ENCODE measurements around the gene UGT1A9. TPM values are rescaled to one million over a fixed set of nuclear protein-coding genes. Genes with fewer than 3 reads are reported as not detected.

UGT1A9 gene
- total and polyA plus RNA-seq, 2 of the 4 experiments (the other 2 are of a cell fraction): not detected

- no peak overlapping the region for H4K5ac ChIP-seq (ENCODE audit: low read depth, low read length)
- intact Hi-C loops (cut with micrococcal nuclease) (no loop called here), in situ Hi-C loops (cut with MboI; ENCODE audit: low sequenced_read_pairs) (no loop called here), dilution Hi-C loops (cut with HindIII; ENCODE audit: low sequenced_read_pairs, unreplicated experiment) (no loop called here)
- H3K36me3 ChIP-seq (ENCODE audit: control insufficient read depth, insufficient read depth, low read length): no peaks in the 10 kb centered on the region
- no peak overlapping the region for H3K4ac ChIP-seq (ENCODE audit: low read depth, low read length)
- no peak overlapping the region for H2BK20ac ChIP-seq (ENCODE audit: low read depth, low read length)
- ChIA-PET POLR2A (ENCODE audit: unreplicated experiment) (no interaction called here), CTCF (no interaction called here)
- H3K4me1 ChIP-seq (ENCODE audit: control insufficient read depth, insufficient read depth, low read length): no peaks in the 10 kb centered on the region
- H2BK15ac ChIP-seq (ENCODE audit: low read depth, low read length): no peak overlapping the region
- H2AFZ ChIP-seq (replicated peaks; ENCODE audit: low read length, poor library complexity): no peak overlapping the region
- H3K56ac ChIP-seq (ENCODE audit: extremely low read depth, insufficient read depth, low read length): no peak overlapping the region
- no peak overlapping the region for H3K14ac ChIP-seq (replicated peaks; ENCODE audit: low read depth, low read length)
- no peak for ATAC-seq (ENCODE audit: low read depth)
- H3K79me1 ChIP-seq (ENCODE audit: low read depth in 1 of 2, low read length in 2 of 2): no peaks in the 10 kb centered on the region
- H3K9me3 ChIP-seq (ENCODE audit: control insufficient read depth, insufficient read depth, low read length): no peaks in the 10 kb centered on the region
- H3K23ac ChIP-seq (ENCODE audit: low read depth, low read length): no peak overlapping the region
- no peak overlapping the region for H2BK120ac ChIP-seq (ENCODE audit: low read depth, low read length)
- WGBS, 2 experiments (ENCODE audit: extremely low coverage in 2 of 2, insufficient read length in 1 of 2): no CpG with 5 or more reads among the region's 2 CpGs
- no peak overlapping the region for H3K18ac ChIP-seq (ENCODE audit: low read depth, low read length)
- no peak overlapping the region for H2AK9ac ChIP-seq (replicated peaks; ENCODE audit: low read depth, low read length, poor library complexity)
- H3K9ac ChIP-seq (ENCODE audit: low read depth, low read length): no peak overlapping the region
- no peaks in the 10 kb centered on the region; the same call in 1 of the 2 replicates for H3K27me3 ChIP-seq (ENCODE audit: control insufficient read depth, insufficient read depth, low read length)
- H3K4me3 ChIP-seq (ENCODE audit: insufficient read depth, low read depth, low read length): no peak overlapping the region
- H3K4me2 ChIP-seq (ENCODE audit: low read depth, low read length): no peak overlapping the region
- no peak overlapping the region for H4K91ac ChIP-seq (ENCODE audit: insufficient read depth, low read depth, low read length)
- no TSS peak for BruUV-seq (replicated peaks)
- DNase-seq: no peak
- no peaks in the 10 kb centered on the region for H3K9me1 ChIP-seq (ENCODE audit: insufficient read depth, low read length)
- TF ChIP-seq NFE2L2 (IDR thresholded peaks at IDR 0.05; ENCODE audit: low read depth, low read length) (no peak), POLR2A (IDR thresholded peaks at IDR 0.05; ENCODE audit: low read depth, low read length) (no peak), MAFK (IDR thresholded peaks at IDR 0.05; ENCODE audit: low read depth, low read length) (no peak), MAZ (IDR thresholded peaks at IDR 0.05; ENCODE audit: borderline replicate concordance, low read depth, low read length) (no peak), CTCF (conservative IDR thresholded peaks at IDR 0.05; ENCODE audit: low read depth, low read length) (no peak), BHLHE40 (IDR thresholded peaks at IDR 0.05; ENCODE audit: low read depth, low read length) (no peak), SMC3 (IDR thresholded peaks at IDR 0.05; ENCODE audit: low read depth, low read length) (no peak), CHD1 (IDR thresholded peaks at IDR 0.05; ENCODE audit: low read depth, low read length) (no peak), FOS (IDR thresholded peaks at IDR 0.05; ENCODE audit: low read depth, low read length) (no peak), RCOR1 (IDR thresholded peaks at IDR 0.05; ENCODE audit: insufficient replicate concordance, low read length) (no peak), RFX5 (IDR thresholded peaks at IDR 0.05; ENCODE audit: low read depth, low read length) (no peak), CEBPB (IDR thresholded peaks at IDR 0.05; ENCODE audit: low read depth, low read length) (no peak), MXI1 (IDR thresholded peaks at IDR 0.05; ENCODE audit: borderline replicate concordance, low read depth, low read length) (no peak), RAD21 (IDR thresholded peaks at IDR 0.05; ENCODE audit: low read length) (no peak)
- TF ChIP-seq, protein P1, sequence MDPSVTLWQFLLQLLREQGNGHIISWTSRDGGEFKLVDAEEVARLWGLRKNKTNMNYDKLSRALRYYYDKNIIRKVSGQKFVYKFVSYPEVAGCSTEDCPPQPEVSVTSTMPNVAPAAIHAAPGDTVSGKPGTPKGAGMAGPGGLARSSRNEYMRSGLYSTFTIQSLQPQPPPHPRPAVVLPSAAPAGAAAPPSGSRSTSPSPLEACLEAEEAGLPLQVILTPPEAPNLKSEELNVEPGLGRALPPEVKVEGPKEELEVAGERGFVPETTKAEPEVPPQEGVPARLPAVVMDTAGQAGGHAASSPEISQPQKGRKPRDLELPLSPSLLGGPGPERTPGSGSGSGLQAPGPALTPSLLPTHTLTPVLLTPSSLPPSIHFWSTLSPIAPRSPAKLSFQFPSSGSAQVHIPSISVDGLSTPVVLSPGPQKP (IDR thresholded peaks at IDR 0.05; ENCODE audit: borderline replicate concordance, low read depth, low read length): no peak
- TF ChIP-seq, protein P2, sequence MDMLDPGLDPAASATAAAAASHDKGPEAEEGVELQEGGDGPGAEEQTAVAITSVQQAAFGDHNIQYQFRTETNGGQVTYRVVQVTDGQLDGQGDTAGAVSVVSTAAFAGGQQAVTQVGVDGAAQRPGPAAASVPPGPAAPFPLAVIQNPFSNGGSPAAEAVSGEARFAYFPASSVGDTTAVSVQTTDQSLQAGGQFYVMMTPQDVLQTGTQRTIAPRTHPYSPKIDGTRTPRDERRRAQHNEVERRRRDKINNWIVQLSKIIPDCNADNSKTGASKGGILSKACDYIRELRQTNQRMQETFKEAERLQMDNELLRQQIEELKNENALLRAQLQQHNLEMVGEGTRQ (IDR thresholded peaks at IDR 0.05; ENCODE audit: low read depth, low read length): no peak
- H2AK5ac ChIP-seq (ENCODE audit: low read depth, low read length): no peak overlapping the region
- H4K20me1 ChIP-seq (ENCODE audit: insufficient read depth, low read length): no peaks in the 10 kb centered on the region
- no peak overlapping the region for H4K8ac ChIP-seq (ENCODE audit: low read depth in 2 of 2, low read length in 2 of 2)
- no peak overlapping the region for H2BK5ac ChIP-seq (ENCODE audit: low read depth, low read length, poor library complexity, severe bottlenecking)
- no peak overlapping the region for H3K27ac ChIP-seq (ENCODE audit: insufficient read depth, low read length)
These were observed 69.2 kb downstream of the UGT1A9 start for GRCh38 chr2:233740870-233741269.
